NCI-H1417 treated with DMSO at 0.1 percent for 48 hours (cell line): ENCODE measurements around the gene EPB42.
"Not testable (repeated sequence)": the region's sequence is repeated elsewhere in the genome, so short reads cannot be mapped to it uniquely, and the experiment has no call there.

ENCODE experiments used
- DNase-seq: peaks from one replicate; lab custom pipeline; 2025; lab: John Stamatoyannopoulos, UW

EPB42 gene

DNA sequence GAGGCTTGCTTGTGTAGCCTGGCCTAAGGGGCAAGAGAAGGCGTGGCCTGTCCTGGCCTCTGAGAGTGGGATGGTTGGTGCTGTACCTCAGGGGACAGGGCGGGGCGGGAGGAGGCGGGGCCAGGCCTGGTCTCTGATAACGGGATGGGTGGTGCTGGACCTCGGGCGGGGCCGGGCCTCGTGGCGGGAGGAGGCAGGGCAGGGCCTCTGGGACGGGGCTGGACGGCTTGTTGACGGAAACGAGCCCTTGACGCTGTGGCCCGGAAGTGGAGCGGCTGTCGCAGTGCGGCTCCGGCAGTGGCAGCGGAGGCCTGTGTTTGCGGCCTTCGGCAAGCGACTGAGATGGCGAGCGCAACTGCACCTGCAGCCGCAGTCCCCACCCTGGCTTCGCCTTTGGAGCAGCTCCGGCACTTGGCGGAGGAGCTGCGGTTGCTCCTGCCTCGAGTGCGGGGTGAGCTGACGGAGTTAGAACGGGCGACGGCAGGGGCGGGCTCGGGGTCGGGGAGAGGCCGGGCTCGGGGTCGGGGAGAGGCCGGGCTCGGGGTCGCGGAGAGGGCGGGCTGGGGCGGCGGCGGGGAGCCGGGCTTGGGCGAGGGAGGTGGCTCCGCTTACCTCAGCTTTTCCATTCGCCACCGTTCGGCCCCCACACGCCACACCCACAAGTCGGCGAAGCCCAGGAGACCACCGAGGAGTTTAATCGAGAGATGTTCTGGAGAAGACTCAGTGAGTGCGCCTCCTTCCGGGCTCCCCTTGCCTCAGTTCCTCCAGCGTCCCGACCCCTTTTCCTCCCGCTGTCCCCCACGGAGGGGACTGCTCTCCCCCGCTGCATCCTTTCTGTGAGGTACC, 35.4 kb downstream of the EPB42 start, which contains the start of gene CCNDBP1:
Gene CCNDBP1 (plus strand): TSS at position 247 of the 846 bp plus-strand sequence. CDS start 96 bp downstream, at position 343.
- no peak for DNase-seq

GRCh38 chr15:43184407-43185124, 36.3 kb downstream of the EPB42 start:
- no peak for DNase-seq

- DNase-seq: no peak
Observed at GRCh38 chr15:43183270-43183669, 37.5 kb downstream of the EPB42 start.

GRCh38 chr15:43177147-43177546, 43.7 kb downstream of the EPB42 start:
- not testable (repeated sequence) for DNase-seq

DNA sequence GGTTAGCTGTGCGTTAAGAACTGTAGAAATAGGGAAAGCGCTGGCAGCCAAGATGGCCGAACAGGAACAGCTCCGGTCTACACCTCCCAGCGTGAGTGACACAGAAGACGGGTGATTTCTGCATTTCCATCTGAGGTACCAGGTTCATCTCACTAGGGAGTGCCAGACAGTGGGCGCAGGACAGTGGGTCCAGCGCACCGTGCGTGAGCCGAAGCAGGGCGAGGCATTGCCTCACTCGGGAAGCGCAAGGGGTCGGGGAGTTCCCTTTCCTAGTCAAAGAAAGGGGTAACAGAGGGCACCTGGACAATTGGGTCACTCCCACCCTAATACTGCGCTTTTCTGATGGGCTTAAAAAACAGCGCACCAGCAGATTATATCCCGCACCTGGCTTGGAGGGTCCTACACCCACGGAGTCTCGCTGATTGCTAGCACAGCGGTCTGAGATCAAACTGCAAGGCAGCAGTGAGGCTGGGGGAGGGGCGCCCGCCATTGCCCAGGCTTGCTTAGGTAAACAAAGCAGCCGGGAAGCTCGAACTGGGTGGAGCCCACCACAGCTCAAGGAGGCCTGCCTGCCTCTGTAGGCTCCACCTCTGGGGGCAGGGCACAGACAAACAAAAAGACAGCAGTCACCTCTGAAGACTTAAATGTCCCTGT, 45.0 kb downstream of the EPB42 start:
- not testable (repeated sequence) for DNase-seq

- no peak for DNase-seq
Observed at GRCh38 chr15:43169888-43170287, 50.9 kb downstream of the EPB42 start.

DNA sequence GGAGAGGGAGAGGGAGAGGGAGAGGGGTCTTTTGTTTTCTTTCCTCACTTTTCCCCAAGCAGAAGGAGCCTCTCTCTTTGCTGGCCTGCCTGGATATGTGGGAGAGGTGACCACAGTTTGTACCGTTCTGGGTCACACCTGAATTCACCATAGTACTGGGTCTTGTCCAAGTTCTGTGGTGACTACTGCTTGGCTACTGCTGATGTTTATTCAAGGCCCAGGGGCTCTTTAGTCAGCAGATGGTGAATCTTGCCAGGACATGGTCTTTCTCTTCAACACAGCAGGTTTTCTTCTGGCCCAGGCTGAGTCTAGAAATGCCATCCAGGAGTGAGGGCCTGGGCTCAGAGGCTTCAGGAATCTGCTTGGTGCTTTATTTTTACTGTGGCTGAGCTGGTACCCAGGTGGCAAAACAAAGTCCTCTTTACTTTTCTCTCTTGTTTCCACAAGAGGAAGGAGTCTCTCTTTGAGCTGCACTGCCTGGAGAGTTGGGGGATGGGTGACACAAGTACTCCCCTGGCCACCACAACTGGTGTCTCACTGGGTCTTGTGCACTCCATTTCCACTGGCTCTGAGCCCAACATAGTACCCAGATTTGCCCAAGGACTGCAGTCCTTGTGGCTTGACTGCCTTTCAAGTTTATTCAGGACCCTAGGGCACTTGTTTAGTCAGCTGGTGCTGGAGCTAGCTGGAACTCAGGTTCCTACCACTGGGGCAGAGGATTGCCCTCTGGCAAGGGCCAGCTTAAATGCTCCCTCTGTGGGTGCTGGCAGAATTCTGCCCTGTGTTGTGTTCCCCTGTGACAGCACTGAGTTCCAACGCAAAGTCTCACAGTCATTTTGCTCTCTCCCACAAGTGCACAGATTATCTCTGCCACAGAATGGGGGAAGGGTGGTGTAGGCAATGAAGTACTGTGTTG, 52.4 kb downstream of the EPB42 start:
- DNase-seq: no peak

DNA sequence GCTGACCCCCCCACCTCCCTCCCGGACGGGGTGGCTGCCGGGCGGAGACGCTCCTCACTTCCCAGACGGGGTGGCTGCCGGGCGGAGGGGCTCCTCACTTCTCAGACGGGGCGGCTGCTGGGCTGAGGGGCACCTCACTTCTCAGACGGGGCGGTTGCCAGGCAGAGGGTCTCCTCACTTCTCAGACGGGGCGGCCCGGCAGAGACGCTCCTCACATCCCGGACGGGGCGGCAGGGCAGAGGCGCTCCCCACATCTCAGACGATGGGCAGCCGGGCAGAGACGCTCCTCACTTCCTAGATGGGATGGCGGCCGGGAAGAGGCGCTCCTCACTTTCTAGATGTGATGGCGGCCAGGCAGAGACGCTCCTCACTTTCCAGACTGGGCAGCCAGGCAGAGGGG, 53.6 kb downstream of the EPB42 start:
- not testable (repeated sequence) for DNase-seq

DNA sequence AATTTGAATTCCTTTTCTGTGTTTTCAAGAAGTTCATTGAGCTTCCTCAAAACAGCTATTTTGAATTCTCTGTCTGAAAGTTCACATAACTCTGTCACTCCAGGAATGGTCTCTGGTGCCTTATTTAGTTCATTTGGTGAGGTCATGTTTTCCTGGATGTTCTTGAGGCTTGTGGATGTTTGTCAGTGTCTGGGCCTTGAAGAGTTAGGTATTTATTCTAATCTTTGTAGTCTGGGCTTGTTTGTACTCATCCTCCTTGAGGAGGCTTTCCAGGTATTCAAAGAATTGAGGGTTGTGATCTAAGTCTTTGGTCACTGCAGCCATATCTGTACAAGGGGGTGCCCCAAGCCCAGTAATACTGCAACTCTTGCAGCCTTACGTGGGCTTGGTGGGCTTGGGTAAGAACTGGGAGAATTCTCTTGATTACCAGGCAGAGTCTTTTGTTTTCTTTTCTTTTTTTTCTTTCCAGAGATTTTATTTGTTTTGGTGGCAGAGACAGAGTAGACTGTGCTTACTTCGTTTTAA, 55.0 kb downstream of the EPB42 start:
- no peak for DNase-seq

DNA sequence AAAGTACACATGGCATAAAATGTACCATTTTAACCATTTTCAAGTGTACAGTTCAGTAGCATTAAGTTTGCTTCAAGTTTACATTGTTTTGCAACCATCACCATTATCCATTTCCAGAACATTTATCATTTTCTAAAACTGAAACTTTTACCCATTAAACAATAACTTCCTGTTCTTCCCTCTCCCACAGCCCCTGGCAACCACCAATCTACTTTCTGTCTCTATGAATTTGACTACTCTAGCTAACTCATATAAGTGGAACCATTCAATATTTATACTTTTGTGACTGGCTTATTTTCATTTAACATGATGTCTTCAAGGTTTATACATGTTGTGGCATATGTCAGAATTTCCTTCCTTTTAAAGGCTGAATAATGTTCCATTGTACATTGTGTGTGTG, 67.5 kb downstream of the EPB42 start:
- DNase-seq: no peak

DNA sequence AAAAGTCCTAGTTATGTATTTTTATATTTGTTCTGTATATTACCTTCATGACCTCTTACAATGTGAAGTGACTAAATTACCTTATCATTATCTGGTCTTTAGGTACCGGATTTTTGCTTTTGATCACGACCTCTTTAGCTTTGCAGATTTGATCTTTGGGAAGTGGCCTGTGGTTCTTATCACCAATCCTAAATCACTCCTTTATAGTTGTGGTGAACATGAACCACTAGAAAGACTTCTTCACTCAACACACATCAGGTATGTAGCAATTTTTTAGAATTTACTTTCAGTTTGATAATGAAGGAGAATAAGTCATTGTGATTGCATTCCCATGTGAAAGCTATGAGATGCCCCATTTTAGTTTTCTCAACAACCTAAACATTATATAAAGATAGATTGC, 69.1 kb downstream of the EPB42 start:
- DNase-seq: no peak

GRCh38 chr15:43150191-43150929, 70.5 kb downstream of the EPB42 start:
- no peak for DNase-seq
